GM12801 (cell line): ENCODE measurements around the gene NEDD8.

Source experiments
- TF ChIP-seq, protein P1 (sequence below): IDR thresholded peaks from one replicate; pipeline ENCODE4 v1.5.1; 2011; ENCODE audit warnings: control low read depth; ENCODE audit not compliant: insufficient read length; ENCODE audit errors: extremely low read depth

The NEDD8 gene

DNA sequence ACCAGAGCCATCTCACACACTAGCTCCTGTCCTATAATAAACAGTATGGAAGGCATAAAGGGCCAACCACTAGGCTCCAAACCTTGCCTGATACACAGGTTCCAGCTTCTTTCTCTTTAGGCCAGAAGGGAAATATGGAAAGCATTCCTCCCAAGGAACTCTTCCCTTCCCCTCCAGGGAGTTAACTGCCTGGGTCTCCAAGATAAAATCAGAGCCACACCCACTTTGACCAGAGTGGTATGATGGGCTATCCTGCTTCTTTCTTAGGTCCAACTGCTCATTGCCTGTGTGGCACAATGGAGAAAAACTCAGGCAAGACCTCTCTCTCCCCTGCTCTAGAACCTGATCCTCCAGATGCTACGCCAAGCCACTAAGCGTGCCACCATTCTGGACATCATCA is 24.5 kb downstream of the NEDD8 start:
- TF ChIP-seq, protein P1, sequence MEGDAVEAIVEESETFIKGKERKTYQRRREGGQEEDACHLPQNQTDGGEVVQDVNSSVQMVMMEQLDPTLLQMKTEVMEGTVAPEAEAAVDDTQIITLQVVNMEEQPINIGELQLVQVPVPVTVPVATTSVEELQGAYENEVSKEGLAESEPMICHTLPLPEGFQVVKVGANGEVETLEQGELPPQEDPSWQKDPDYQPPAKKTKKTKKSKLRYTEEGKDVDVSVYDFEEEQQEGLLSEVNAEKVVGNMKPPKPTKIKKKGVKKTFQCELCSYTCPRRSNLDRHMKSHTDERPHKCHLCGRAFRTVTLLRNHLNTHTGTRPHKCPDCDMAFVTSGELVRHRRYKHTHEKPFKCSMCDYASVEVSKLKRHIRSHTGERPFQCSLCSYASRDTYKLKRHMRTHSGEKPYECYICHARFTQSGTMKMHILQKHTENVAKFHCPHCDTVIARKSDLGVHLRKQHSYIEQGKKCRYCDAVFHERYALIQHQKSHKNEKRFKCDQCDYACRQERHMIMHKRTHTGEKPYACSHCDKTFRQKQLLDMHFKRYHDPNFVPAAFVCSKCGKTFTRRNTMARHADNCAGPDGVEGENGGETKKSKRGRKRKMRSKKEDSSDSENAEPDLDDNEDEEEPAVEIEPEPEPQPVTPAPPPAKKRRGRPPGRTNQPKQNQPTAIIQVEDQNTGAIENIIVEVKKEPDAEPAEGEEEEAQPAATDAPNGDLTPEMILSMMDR = no peak

DNA sequence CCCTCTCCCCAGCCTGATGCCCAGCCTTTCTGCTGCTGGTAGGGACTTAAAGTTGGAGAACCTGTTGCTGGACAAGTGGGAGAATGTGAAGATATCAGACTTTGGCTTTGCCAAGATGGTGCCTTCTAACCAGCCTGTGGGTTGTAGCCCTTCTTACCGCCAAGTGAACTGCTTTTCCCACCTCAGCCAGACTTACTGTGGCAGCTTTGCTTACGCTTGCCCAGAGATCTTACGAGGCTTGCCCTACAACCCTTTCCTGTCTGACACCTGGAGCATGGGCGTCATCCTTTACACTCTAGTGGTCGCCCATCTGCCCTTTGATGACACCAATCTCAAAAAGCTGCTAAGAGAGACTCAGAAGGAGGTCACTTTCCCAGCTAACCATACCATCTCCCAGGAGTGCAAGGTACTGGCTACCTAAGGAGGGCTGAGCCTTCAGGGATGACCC is 25.0 kb downstream of the NEDD8 start:
- TF ChIP-seq, protein P1 = no peak

DNA sequence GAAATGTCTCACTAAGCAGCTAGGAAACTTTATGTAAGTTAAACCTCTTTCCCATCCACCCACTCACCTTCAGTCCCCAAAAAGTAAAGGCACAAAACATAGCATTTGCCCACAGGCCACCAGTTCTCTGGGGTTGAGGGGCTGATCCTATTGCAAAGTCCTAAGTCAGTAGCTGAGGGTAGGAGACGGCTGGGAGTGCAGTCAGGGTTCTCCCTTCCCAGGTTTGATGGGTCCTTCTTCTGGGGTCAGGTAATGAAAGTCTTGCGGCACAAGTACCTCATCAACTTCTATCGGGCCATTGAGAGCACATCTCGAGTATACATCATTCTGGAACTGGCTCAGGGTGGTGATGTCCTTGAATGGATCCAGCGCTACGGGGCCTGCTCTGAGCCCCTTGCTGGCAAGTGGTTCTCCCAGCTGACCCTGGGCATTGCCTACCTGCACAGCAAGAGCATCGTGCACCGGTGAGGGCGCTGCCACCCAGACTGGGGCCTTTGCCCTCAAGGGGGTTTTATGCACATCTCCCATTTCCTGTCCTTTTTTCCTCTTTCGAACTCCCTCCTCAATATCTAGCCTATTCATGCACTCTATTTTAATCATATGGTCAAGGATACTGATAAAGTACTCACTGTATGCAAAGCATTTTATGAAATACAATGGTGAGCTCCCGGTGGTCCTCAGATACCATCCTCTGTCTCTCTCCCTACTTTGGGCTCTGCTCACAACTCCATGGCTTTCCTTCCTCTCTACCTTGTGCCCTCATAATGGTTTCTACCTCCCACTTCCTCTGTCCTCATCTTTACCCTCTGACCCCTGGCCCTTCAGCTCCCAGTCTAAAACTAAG is 25.7 kb downstream of the NEDD8 start:
- TF ChIP-seq, protein P1 = no peak

DNA sequence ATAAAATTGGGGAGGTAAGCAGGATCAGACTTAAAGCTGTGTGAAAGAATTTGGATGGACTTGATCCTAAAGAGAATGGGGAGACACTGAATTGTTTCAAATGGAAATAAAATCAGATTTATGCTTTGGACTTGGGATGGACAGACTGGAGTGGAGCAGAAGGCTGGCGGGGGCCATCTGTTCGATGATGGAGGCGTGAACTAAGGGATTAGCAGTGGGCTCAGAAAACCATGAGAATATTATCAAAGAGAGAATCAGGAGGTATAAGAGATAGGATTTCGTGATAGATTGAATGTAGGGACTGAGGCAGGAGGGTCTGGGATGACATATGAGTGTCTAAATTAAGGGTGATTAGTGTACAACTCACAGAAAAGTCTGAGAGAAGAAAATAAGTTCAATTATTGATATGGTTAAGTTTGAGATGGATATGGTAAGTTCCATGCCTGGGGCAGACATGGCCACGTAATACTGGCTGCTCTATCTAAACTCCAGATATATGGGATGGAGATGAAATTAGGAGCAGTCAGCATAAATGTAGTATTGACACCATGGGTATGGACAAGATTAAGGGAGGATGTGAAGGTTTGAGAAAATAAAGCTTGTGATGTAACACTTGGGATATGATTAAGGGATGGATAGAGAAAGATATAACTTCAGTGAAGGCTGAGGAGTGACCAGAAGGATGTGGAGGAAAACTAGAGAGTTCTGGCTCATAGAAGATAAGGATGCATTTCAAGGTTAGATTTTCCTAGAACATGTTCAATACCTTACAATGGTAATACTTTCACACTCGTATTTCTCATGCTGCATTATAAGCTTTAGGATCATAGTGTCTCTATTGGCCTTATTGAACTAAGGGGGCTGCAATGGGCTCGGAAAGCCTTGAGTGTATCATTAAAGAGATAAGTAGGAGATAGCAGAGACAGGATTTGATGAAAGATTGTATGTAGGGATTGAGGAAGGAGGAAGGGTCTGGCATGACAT is 27.7 kb downstream of the NEDD8 start:
- TF ChIP-seq, protein P1 = no peak

DNA sequence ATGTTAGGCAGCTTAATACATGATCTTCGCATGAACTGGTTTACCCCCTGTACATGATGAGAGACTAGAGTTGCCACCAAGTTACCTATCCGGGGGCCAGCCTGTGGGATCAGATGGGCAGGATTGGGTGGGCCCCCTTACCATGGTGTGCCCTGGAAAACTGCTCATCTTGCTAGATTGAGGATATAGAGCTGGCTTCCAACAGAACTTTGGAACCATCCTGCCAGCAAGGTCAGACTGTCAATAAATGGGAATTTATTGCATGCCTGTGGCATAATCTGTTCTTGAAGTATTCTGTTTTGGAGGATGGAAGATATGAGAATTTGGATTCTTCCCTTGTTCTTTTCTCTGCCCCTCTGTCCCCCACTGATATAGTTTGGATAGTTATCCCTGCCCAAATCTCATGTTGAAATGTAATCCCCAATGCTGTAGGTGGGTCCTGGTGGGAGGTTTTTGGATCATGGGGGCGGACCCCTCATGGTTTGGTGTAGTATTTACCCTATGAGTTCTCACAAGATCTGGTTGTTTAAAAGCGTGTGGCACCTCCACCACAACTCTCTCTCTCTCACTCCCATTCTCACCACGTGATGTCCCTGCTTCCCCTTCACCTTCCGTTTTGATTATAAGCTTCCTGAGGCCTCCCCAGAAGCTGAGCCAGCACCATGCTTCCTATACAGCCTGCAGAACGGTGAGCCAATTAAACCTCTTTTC is 33.2 kb downstream of the NEDD8 start:
- TF ChIP-seq, protein P1 = no peak

DNA sequence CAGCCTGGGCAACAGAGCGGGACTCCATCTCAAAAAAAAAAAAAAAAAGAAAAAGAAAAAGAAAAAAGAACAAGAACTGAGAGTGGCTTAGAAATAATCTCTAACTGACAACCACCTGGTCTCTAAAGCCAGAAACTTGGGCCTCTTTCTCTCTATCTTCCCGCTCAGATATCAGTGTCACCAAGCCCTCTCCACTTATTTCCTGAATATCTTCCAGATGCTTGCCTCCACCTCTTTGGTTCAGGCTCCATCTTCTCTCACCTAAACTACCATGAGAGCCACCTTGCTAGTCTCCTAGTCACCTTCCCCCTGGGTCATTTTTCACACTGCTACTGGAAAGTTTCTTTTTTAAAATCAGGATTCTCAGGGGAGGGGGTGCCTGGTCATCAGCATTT is 35.1 kb downstream of the NEDD8 start:
- TF ChIP-seq, protein P1 = no peak
